GM19372 (cell line): ENCODE results near the gene RAP1GAP2.
"Not testable (repeated sequence)": the region's sequence is repeated elsewhere in the genome, so short reads cannot be mapped to it uniquely, and the experiment has no call there.

Experiments used
- ATAC-seq: cut with Tn5 transposase; IDR thresholded peaks from one replicate; pipeline ENCODE4 v1.9.1; 2021; ENCODE audit warnings: mild to moderate bottlenecking, low read depth, moderate library complexity; ENCODE audit not compliant: unreplicated experiment

The RAP1GAP2 gene

DNA sequence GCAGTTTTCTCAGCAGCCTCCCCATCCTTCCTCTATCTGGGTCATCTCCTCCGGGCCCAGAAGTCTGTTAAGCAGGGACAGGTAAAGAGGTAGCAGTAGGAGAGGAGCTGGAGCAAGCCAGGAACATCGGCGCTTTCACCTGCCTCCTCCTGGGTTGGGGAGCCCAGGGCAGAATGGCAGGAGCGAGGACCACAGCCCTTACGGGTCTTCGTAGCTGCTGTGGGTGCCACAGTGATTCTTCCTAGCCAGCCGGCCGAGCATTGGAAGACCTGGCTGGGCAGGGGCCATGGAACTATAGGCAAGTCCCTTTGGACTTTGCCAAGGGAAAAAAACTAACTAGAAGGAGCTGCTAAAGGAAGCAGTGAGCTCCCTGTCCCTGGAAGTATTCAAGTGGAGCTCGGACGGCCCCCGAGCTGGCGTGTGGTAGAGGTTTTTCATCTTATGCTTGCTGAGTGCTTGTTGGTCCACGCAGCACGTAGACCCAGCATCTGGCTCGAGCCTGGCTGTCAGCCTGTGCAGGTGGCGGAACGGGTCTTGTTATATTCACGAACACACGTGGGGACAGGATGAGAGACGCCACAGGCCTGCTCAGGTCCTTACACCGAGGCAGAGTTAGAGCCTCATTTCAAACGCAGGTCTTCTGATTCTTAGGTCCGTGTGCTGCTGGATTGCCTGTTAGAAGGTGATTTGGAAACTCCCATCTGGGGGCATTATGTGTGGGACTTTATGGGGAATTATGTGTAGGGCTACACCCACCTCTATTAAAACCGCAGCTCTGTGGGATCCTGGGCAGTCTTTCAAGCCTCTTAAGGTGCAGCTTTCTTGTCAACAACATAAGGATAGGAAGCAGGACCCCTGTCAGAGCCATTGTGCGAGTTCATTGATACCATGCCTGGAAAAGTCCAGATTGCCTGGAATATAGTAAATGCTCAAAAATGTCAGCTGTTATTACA is 212.4 kb downstream of the RAP1GAP2 start:
- no peak for ATAC-seq

- no peak for ATAC-seq
These were observed 213.2 kb downstream of the RAP1GAP2 start for GRCh38 chr17:3009411-3009920.

DNA sequence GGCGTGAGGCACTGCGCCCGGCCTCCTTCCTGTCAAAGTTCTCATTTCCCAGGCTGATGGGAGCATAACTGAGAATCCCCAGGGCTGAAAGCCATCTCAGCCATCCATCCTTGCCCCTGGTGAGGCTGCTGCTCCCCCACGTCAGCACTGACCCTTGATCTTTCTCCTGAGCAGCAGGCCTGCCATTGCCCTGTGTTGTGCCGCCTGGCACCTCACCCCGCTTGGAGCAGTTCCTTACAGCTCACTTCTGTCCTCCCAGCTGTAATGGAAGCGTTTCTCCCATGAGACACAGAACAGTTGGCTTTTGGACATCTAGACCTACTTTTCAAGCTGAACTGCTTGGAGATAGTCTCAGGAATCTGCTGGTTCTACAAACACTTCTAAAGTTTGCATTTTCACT is 215.7 kb downstream of the RAP1GAP2 start:
- ATAC-seq, result no peak

DNA sequence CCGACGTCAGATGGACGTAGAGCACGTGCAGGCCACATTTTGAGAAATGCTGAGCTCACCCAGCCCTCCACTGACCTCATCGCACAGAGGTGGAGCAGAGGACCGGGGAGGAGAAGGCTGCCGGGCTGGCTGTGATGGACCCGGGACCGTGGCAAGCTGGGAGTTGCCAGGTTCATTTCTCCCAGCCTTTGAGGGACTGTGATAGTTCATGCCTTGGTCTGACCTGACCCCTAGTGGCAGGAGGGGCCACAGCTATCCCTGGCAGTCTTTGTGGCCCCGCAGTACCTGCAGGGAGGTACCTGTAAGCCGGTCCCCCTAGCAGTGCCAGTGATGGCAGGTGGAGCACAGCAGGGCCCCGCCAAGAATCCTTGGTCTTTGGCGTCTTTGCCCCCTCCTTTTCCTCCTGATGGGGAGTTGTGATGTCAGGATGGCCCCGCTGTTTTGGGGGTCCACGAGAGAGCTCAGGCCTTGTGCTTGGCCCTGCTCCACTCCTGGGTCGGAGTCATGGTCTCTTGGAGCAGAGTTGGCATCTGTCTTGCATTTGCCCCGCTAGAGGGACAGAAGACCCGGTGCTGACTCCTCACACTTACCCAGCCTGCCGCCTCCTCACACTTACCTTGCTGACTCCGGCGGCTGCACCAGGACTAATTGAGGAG is 216.8 kb downstream of the RAP1GAP2 start:
- no peak for ATAC-seq

GRCh38 chr17:3015890-3016289 is 219.7 kb downstream of the RAP1GAP2 start:
- no peak for ATAC-seq

GRCh38 chr17:3017936-3018335 is 221.7 kb downstream of the RAP1GAP2 start:
- ATAC-seq, result no peak

DNA sequence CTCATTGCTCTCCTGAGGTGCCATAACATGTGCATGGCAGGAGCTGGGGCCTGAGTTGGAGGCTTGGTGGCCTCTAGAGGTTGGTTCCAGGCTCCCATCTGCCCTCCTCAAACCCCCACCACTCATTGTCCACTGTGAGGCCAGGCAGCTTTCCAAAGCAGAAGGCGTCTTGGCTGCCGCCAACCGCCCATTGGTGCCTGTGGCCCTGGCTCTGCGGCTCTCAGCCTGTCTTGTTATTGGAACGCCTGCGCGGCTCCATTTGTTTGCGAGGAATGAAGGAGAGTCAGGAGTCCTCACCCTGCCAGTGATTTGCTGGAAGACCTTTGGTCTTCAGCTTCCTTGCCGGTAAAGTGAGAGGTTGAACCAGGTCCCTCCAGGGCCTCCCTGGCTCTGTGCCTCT is 223.5 kb downstream of the RAP1GAP2 start:
- ATAC-seq, result no peak

GRCh38 chr17:3020381-3020780 is 224.1 kb downstream of the RAP1GAP2 start:
- ATAC-seq, result no peak

DNA sequence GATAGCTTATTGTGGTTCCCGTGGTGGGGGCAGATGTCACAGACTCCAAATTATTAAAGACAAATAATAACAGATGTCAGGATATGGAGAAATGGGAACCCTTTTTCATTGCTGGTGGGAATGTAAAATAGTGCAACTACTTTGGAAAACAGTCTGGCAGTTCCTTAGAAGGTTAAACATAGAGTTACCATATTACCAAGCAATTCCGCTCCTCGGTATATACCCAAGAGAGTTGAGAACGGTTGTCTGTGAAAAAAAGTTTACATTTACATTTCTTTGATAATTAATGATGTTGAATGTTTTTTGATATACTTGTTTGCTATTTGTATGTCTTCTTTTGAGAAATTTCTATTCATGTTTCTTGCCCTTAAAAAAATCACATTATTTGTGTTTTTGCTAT is 226.0 kb downstream of the RAP1GAP2 start:
- no peak for ATAC-seq

GRCh38 chr17:3024346-3024745 is 228.1 kb downstream of the RAP1GAP2 start:
- ATAC-seq, result no peak

DNA sequence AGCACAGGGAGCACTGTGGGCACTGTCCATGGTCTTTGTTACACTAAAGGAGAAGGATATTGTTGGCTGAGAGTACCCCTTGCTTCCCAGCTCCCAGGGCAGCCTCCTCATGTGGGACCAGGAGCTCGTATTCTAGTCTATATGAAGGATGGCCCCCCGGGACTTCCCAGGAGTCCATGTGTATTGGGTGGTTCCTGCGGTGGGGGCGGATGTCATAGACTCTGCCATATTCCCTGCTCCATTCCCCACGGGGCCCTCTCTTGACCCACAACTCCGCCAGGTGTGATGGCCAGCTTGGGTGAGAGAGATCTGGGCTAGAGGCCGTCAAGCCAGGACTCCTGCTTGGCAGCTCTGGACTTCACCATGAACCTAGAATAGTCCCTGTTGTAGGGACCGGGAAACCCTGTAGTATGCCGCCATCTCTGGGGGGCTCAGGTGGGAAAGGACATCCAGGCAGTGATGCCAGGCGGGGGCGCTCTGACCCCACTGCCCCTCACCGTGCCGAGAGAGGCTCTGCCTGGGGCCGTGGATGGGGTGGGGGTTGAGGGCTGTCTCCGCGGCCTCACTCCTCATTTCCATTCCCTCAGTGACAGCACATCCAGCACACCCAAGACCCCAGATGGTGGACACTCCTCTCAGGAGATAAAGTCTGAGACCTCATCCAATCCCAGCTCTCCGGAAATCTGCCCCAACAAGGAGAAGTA is 229.3 kb downstream of the RAP1GAP2 start:
- no peak for ATAC-seq

DNA sequence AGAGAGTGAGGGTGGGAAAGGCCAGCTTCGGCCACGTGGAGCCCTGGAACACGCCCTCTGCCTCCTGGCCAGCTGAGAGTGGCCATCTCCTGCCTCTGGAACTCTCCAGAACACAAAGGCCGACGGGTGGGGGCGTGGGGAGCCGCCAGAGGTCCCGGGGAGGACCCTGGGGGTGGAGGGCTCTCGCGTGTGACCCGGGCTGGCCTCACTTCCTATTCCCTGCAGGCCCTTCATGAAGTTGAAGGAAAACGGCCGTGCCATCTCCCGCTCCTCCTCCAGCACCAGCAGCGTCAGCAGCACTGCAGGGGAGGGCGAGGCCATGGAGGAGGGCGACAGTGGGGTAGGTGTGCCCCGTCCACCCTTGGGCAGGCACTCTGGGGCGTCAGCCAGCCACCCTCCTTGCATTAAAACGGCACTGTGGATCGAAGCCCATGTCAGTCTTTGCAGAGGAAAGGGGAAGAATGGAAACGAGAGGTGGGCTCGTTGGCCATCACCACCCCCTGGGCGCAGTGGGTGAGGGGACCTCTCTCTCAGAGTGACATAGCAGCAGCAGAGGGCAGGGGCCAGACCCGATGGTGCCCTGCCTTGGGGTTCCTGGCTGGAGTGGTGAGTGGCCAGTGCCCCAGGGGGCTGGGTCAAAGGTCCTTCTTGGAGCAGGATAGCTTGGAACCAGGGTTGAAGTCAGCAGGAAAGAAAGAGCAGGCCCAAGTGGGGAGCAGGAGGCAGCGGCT is 230.1 kb downstream of the RAP1GAP2 start:
- ATAC-seq, result no peak

DNA sequence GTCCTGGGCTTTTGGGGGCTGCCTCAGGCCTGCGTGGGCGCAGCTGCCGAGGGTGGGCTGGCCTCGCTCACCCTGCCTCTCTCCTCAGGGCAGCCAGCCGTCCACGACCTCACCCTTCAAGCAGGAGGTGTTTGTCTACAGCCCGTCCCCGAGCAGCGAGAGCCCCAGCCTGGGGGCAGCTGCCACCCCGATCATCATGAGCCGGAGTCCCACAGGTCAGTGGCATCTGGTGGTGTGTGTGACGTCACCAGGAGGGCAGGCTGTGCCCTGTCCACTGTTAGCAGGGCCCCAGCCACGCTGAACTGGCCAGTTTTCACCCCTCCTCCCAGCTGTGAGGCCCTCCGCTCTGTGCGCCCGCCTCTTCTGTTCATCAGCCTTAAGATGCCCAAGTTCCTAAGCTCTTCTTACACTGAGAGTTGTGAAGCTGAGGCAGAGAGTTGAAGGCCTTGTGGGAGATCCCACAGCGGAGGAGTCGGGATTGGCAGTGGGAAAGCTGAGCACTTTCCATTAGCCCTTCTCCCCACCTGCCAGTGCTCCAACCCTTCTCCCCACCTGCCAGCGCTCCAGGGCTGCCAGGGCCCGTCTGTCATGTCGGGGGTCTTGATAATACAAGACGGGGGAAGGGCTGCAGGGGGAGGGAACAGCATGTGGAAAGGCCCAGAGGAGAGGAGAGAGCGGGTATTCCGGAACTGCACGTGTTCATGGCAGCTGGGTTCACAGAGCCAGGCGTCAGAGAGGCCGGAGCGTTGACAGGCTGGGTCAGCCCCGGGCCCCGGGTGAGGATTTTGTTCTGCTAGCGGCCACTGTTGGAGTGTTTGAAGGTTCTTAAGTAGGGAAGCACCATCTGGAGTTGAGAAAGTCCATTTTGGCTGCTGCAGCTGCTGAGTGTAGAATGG is 230.9 kb downstream of the RAP1GAP2 start:
- ATAC-seq, result no peak

DNA sequence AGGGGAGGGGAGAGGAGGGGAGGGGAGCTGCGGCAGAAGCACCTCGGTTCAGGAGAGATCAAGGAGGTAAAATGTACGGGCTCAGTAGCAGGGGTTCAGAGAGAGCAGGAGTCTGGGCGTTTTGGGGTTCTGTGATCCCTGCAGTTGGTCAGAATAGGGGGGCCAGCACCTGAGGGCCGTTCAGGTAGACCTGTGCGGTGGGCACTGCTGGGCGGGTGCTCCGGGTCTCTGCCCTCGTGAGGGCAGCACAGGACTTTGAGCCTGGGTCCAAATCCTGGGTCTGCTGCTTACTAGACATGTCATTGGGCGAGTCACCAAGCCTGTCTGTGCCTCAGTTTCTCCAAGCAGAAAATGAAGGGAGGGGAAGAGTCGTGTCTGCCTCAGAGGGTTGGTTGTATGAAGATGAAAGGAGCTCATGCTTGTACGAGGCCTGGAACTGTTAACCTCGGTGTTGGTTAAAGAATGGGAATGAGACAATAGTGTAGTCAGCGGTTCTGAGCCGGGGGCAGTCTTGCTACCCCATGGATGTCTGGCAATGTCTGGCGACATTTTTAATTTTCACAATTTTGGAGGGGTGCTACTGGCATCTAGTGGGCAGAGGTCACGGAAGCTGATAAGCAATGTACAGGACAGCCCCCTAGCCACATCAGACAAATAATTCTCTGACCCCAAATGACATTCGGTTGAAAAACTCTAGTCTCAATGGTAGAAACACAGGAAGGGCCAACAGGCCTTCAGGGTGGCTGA is 231.7 kb downstream of the RAP1GAP2 start:
- ATAC-seq, result no peak

GRCh38 chr17:3029213-3029913 is 233.1 kb downstream of the RAP1GAP2 start:
- ATAC-seq, result no peak

DNA sequence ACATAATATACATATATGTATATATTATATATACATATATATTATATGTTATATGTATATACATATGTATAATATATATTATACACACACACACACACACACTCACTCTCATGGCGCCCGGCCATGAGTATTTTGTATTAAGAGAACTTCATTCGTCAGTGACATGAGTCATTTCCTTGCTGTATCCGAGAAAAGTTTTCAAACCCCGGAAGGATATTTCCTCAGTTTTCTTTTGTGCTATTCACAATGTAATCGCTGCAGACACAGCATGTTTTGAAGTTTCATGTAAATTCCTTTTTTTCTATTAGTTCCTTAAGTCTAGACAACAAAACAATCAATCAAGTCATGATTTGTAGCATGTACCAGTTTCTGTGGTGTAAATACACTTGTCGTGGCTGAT is 233.9 kb downstream of the RAP1GAP2 start:
- no peak for ATAC-seq

- not testable (repeated sequence) for ATAC-seq
These were observed 234.7 kb downstream of the RAP1GAP2 start for GRCh38 chr17:3030852-3031470.
